HUES48 (cell line): ENCODE measurements around the gene KRT34.
"Not testable (repeated sequence)": the region's sequence is repeated elsewhere in the genome, so short reads cannot be mapped to it uniquely, and the experiment has no call there.

Experiments used
- H3K27ac ChIP-seq: one replicate; pipeline ENCODE4 v1.7.0; 2013; ENCODE audit warnings: low read depth, low read length, inconsistent platforms
- H3K27me3 ChIP-seq: 2 replicates; pipeline ENCODE4 v1.6.1; 2013; ENCODE audit warnings: mild to moderate bottlenecking, low read length; ENCODE audit not compliant: control insufficient read depth, insufficient read depth
- H3K36me3 ChIP-seq: 2 replicates; pipeline ENCODE4 v1.6.1; 2013; ENCODE audit warnings: low read length; ENCODE audit not compliant: control insufficient read depth, insufficient read depth
- H3K4me1 ChIP-seq: 2 replicates; pipeline ENCODE4 v1.6.1; 2013; ENCODE audit warnings: mild to moderate bottlenecking, low read length; ENCODE audit not compliant: control insufficient read depth, insufficient read depth
- H3K4me3 ChIP-seq: 2 replicates; pipeline ENCODE4 v1.5.1; 2013; ENCODE audit warnings: mild to moderate bottlenecking, low read depth, low read length
- H3K9ac ChIP-seq: 2 replicates; pipeline ENCODE4 v1.6.1; 2013; ENCODE audit warnings: mild to moderate bottlenecking, low read depth, low read length, moderate library complexity
- H3K9me3 ChIP-seq: 2 replicates; pipeline ENCODE4 v1.6.1; 2013; ENCODE audit warnings: low read length; ENCODE audit not compliant: control insufficient read depth, insufficient read depth

KRT34 gene

DNA sequence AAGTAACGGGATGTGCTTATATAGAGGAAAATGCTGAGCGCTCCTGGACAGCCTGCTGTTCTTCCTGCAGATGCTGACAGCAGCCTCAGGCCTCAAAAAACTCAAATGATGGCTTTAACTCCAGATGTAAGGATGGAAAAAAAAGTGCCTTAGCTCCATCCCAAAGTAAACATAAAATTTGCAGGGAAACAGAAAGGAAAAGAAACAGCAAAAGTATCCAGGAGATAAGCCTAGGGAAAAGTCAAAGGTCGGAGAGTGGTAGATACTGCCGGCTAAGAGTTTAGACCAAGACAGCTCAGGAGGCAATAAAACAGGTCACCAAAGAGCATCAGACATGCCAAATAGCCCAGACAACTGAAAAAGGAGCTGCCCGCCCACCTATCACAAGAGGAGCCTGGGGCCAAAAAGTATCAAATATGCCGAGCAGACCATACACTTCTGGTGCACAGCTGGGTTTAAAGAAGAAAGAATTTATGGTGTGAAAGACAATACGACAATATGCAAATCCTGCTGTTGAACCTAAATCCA is 8.4 kb upstream of the KRT34 start:
- H3K27me3 ChIP-seq = no peaks in the 10 kb centered on the region
- no peaks in the 10 kb centered on the region for H3K36me3 ChIP-seq
- H3K4me1 ChIP-seq = no peaks in the 10 kb centered on the region
- no peak overlapping the region for H3K9ac ChIP-seq
- H3K9me3 ChIP-seq = no peaks in the 10 kb centered on the region
- H3K4me3 ChIP-seq = no peak overlapping the region
- H3K27ac ChIP-seq = no peak overlapping the region

DNA sequence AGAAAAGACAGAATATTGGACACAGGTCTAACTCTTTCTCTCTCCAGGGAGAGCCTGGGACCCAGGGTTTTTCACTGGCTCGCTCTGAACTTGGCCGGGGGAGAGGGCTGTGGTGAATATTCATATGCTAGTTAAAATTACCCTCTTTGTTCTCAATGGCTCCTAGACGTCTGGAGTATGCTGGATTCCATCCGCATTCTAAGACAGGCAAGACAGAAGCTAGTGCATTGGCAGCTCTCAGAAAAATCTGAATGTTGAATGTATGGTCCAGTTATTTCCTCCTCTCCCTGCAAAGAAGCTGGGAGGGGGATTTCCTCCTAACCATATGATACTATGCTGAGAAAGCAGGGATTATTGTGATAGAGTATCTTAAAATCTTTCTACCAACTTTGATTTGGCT is 5.6 kb upstream of the KRT34 start:
- H3K27ac ChIP-seq = no peak overlapping the region
- H3K4me3 ChIP-seq = no peak overlapping the region
- no peaks in the 10 kb centered on the region for H3K36me3 ChIP-seq
- no peaks in the 10 kb centered on the region for H3K9me3 ChIP-seq
- H3K27me3 ChIP-seq = no peaks in the 10 kb centered on the region
- H3K4me1 ChIP-seq = no peaks in the 10 kb centered on the region
- no peak overlapping the region for H3K9ac ChIP-seq

DNA sequence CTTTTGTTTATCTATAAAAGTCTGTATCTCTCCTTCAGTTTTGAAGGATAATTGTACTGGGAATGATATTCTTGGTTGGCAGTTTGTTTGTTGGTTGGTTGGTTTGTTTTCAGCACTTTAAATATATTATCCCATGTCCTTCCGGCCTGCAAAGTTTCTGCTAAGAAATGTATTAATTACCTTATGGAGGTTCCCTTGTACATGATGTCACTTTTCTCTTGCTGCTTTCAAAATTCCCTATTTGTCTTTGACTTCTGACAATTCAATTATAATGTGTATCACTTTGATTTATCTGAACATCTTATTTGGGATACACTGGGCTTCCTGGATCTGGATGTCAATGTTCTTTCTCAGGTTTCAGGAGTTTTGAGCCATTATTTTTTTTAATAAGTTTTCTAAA is 4.1 kb upstream of the KRT34 start:
- no peaks in the 10 kb centered on the region for H3K36me3 ChIP-seq
- no peaks in the 10 kb centered on the region for H3K27me3 ChIP-seq
- H3K4me3 ChIP-seq = no peak overlapping the region
- H3K9me3 ChIP-seq = no peaks in the 10 kb centered on the region
- no peak overlapping the region for H3K27ac ChIP-seq
- no peak overlapping the region for H3K9ac ChIP-seq
- no peaks in the 10 kb centered on the region for H3K4me1 ChIP-seq

DNA sequence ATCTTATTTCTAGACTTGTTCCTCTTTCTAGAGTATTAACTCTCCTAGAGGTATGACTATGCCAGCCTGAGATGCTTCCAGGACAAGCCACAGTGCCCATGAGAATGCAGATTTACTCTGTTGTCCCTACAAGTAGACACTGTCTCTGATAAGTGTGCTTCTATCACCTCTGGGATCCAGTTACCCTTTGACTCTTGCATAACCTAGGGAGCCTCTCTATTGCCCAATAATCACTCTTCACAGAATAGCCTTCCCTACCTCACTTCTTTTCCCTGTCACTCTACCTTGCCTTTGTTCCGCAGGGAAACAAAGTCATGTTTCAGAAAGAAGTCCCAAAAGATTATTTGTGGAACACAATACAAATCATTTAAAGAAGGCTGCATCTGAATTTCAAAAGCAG is 1.6 kb upstream of the KRT34 start:
- no peaks in the 10 kb centered on the region for H3K36me3 ChIP-seq
- H3K4me3 ChIP-seq = no peak overlapping the region
- no peaks in the 10 kb centered on the region for H3K27me3 ChIP-seq
- no peaks in the 10 kb centered on the region for H3K9me3 ChIP-seq
- no peak overlapping the region for H3K9ac ChIP-seq
- H3K27ac ChIP-seq = no peak overlapping the region
- no peaks in the 10 kb centered on the region for H3K4me1 ChIP-seq

DNA sequence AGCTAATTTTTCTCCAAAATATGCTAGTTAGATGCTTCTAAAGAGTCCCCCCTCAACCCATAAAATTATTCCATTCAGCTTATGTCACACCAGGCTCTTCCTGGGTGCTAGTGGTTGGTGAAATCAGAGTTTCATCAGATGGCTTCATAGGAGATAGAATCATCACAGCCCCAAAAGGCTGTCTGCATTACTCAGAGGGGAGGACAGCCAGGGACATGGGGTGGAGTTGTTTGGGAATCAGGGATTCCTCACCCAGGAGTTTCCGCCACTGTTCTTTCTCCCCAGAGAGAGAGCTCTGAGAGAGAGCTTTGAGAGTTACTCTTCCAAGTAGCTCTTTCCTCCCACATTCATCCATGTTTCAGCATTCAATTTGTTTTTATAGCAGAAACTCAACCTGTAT is 288 bp upstream of the KRT34 start:
- H3K27me3 ChIP-seq = no peaks in the 10 kb centered on the region
- no peaks in the 10 kb centered on the region for H3K9me3 ChIP-seq
- no peak overlapping the region for H3K9ac ChIP-seq
- no peak overlapping the region for H3K27ac ChIP-seq
- H3K4me3 ChIP-seq = no peak overlapping the region
- no peaks in the 10 kb centered on the region for H3K36me3 ChIP-seq
- H3K4me1 ChIP-seq = 0 out of 2 replicates have a peak, but pooled peaks cover 3% of the 10 kb centered on the region

DNA sequence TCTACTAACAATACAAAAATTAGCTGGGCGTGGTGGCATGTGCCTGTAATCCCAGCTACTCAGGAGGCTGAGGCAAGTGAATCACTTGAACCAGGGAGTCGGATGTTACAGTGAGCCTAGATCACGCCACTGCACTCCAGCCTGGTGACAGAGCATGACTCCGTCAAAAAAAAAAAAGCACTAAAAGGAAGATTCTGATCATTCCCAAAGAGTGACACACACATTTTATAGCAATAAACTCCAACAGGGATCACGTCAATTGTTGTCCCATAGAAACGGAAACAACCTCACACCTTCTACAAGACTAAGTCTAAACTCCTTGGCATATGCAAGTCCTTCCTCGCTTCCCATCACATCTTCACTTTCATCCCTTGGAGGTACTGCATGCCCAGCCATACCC is 2.0 kb downstream of the KRT34 start:
- not testable (repeated sequence) for H3K36me3 ChIP-seq, H3K9me3 ChIP-seq, H3K4me3 ChIP-seq, H3K27me3 ChIP-seq, H3K9ac ChIP-seq, H3K27ac ChIP-seq, H3K4me1 ChIP-seq

DNA sequence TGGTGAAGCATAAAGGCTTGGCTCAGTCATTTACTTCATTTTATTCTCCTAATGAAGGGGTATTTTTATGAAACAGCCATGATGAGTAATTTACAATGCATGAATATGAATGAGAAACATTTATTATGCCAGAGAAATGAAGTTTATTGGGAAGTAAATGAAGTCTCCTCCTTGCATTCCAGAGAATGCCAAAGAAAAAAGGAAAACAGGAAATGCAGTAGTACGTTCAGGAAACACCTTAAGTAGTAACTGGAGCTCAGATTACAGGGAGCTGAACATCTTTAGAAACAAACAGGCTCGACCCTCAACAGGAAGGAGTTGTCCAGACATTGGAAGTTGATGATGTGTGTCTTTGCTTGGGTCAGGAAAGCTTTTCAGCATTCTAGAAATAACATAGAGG is 4.6 kb downstream of the KRT34 start:
- H3K27me3 ChIP-seq = no peaks in the 10 kb centered on the region
- H3K36me3 ChIP-seq = no peaks in the 10 kb centered on the region
- H3K4me3 ChIP-seq = no peak overlapping the region
- no peak overlapping the region for H3K9ac ChIP-seq
- 0 out of 2 replicates have a peak, but pooled peaks cover 4% of the 10 kb centered on the region for H3K4me1 ChIP-seq
- H3K9me3 ChIP-seq = no peaks in the 10 kb centered on the region
- no peak overlapping the region for H3K27ac ChIP-seq

DNA sequence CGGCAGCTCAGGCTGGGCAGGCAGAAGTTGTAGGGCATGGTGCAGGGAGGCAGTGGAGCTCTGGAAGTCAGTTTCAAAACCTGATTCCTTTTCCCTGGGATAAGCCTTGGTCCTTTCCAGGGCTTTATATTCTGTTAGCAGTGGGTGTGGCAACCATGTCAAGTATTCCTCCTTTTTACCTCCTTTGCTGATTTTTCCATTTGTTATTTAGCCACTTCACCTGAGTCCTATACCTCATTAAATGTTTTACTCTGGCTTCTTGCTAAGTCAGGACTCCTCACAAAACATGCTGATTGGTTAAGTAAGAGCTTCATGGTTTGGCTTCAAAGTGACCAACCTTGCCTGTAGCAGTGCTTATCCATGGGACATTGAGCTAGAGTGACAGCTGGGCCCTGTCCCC is 12.4 kb downstream of the KRT34 start, which contains the start of gene KRT33B:
TSS of gene KRT33B (minus strand) at position 101 of the 400 bp plus-strand sequence. CDS start at position 38, 63 bp downstream.
- Histone ChIP-seq H3K27ac (no peak within 1 kb of the TSS), H3K4me3 (no peak within 1 kb of the TSS), H3K9ac (no peak within 1 kb of the TSS), H3K9me3 (no peaks in the 10 kb centered on the region), H3K4me1 (no peaks in the 10 kb centered on the region), H3K27me3 (no peaks in the 10 kb centered on the region), H3K36me3 (no peaks in the 10 kb centered on the region)

DNA sequence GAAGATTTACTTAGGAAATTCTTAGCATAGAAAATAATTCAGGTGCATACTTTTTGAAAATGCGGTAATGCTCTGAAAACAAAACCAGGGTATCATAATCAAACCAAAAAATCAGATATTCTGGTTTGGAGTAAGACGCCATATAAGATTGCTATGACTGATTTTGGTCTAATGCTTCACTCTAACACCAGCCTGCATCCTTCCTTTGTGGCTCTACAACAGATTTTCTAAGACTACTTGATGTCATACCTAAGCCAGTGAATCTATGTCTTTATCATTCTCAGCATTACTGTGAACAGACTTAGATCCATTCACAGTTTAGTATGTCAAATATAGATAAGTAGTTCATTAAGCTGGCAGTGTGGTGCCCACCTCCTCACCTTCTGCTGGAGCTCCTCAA is 13.1 kb downstream of the KRT34 start:
- H3K4me3 ChIP-seq = no peak overlapping the region
- no peak overlapping the region for H3K27ac ChIP-seq
- no peaks in the 10 kb centered on the region for H3K27me3 ChIP-seq
- no peak overlapping the region for H3K9ac ChIP-seq
- H3K4me1 ChIP-seq = no peaks in the 10 kb centered on the region
- no peaks in the 10 kb centered on the region for H3K9me3 ChIP-seq
- H3K36me3 ChIP-seq = no peaks in the 10 kb centered on the region

DNA sequence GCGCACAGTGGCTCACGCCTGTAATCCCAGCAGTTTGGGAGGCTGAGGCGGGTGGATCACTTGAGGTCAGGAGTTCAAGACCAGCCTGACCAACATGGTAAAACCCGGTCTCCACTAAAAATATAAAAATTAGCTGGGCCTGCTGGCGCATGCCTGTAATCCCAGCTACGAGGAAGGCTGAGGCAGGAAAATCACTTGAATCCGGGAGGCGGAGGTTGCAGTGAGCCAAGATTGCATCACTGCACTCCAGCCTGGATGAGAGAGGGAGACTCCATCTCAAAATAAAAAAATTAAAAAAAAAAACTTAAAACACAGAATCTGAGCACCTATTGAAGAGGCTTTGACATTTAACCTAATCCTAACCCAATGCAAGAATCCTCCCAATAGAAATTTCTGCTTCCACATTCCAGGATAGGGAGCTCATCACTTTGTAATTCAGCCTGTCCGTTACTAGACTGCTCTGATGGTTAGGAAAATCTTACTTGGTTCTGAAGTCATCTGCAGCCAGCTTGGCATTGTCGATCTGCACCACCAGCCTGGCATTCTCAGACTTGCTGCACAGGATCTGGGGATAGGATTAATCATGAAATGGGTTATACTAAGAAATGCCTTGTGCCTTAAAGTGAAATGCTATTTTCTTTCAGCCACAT is 14.6 kb downstream of the KRT34 start:
- Histone ChIP-seq H3K27ac (no peak overlapping the region), H3K9me3 (no peaks in the 10 kb centered on the region), H3K9ac (no peak overlapping the region), H3K36me3 (no peaks in the 10 kb centered on the region), H3K4me1 (no peaks in the 10 kb centered on the region), H3K27me3 (no peaks in the 10 kb centered on the region), H3K4me3 (no peak overlapping the region)

DNA sequence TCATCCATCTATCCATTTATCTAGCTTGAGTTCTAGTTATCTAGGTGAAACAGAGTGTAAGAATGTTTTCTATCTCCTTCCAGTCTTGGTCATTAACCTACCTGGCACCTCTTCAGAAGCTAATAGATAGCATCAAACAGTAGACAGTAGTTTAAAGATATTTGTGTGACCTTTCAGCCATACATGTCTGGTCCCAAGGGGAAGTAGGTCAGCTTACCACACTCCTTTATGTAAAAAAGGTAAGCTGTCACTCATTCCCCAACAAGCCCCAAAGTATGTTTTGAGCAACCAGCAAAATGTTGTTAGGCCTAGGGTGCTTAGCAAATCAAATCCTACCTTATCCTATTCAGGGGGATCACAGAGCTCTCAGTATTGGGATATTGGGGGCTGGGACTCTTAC is 16.0 kb downstream of the KRT34 start:
- Histone ChIP-seq H3K9ac (no peak overlapping the region), H3K36me3 (no peaks in the 10 kb centered on the region), H3K4me1 (no peaks in the 10 kb centered on the region), H3K27me3 (no peaks in the 10 kb centered on the region), H3K27ac (no peak overlapping the region), H3K4me3 (no peak overlapping the region), H3K9me3 (peaks cover 3% of the 10 kb centered on the region; the same call in 1 of the 2 replicates)
